HEK293T (cell line): ENCODE data around the gene CCDC148.

Experiments
- CTCF ChIA-PET: fragments of 350-600 bp; formaldehyde crosslinking; extraction: SDS; loops from one replicate; lab custom pipeline; 2021; ENCODE audit warnings: antibody characterized with exemption, inconsistent platforms; lab: Yijun Ruan, JAX
- POLR2A ChIA-PET: fragments of 350-600 bp; formaldehyde crosslinking; extraction: SDS; loops from one replicate; lab custom pipeline; 2020; ENCODE audit warnings: antibody characterized with exemption, inconsistent platforms; lab: Yijun Ruan, JAX
- DNase-seq: peaks from one replicate; pipeline ENCODE4 v3.0.0; 2012; ENCODE audit warnings: mixed read lengths; ENCODE audit errors: extremely low spot score
- ARNT ChIP-seq: fragments of 450-650 bp; IDR thresholded peaks from 2 replicates; pipeline ENCODE4 v1.6.1; 2017; ENCODE audit warnings: mild to moderate bottlenecking
- BHLHE40 ChIP-seq: fragments of 450-650 bp; IDR thresholded peaks from 2 replicates; pipeline ENCODE4 v1.6.1; 2016; ENCODE audit warnings: mild to moderate bottlenecking, moderate library complexity, borderline replicate concordance
- CTBP1 ChIP-seq: fragments of 450-650 bp; IDR thresholded peaks from 2 replicates; pipeline ENCODE4 v1.6.1; 2016; ENCODE audit warnings: borderline replicate concordance
- ELF4 ChIP-seq: fragments of 450-650 bp; IDR thresholded peaks from 2 replicates; pipeline ENCODE4 v1.6.1; 2017; ENCODE audit warnings: antibody characterized with exemption
- FOXA1 ChIP-seq: fragments of 450-650 bp; IDR thresholded peaks from 2 replicates; pipeline ENCODE4 v1.6.1; 2016; ENCODE audit warnings: mild to moderate bottlenecking
- FOXK2 ChIP-seq: fragments of 450-650 bp; IDR thresholded peaks from 2 replicates; pipeline ENCODE4 v1.6.1; 2016; ENCODE audit warnings: mild to moderate bottlenecking
- FOXM1 ChIP-seq: fragments of 450-650 bp; IDR thresholded peaks from 2 replicates; pipeline ENCODE4 v1.6.1; 2017; ENCODE audit warnings: mild to moderate bottlenecking, borderline replicate concordance
- HDGF ChIP-seq: fragments of 450-650 bp; IDR thresholded peaks from 2 replicates; pipeline ENCODE4 v1.6.1; 2017; ENCODE audit warnings: antibody characterized with exemption, borderline replicate concordance
- L3MBTL2 ChIP-seq: fragments of 450-650 bp; conservative IDR thresholded peaks from 2 replicates; pipeline ENCODE4 v1.6.1; 2016; ENCODE audit warnings: mild to moderate bottlenecking
- LEF1 ChIP-seq: fragments of 450-650 bp; IDR thresholded peaks from 2 replicates; pipeline ENCODE4 v1.6.1; 2017; ENCODE audit warnings: mild to moderate bottlenecking, borderline replicate concordance
- NFRKB ChIP-seq: fragments of 450-650 bp; IDR thresholded peaks from 2 replicates; pipeline ENCODE4 v1.6.1; 2016; ENCODE audit warnings: mild to moderate bottlenecking, moderate library complexity
- SP1 ChIP-seq: fragments of 450-650 bp; IDR thresholded peaks from 2 replicates; pipeline ENCODE4 v1.6.1; 2017
- SUZ12 ChIP-seq: fragments of 450-650 bp; IDR thresholded peaks from 2 replicates; pipeline ENCODE4 v1.6.1; 2016; ENCODE audit warnings: mild to moderate bottlenecking
- TARDBP ChIP-seq: fragments of 450-650 bp; IDR thresholded peaks from 2 replicates; pipeline ENCODE4 v1.6.1; 2016
- ZNF384 ChIP-seq: fragments of 450-650 bp; IDR thresholded peaks from 2 replicates; pipeline ENCODE4 v1.6.1; 2016
- TF ChIP-seq, protein P1 (sequence below): fragments of 450-650 bp; IDR thresholded peaks from 2 replicates; pipeline ENCODE4 v1.6.1; 2016

Gene CCDC148

GRCh38 chr2:158411748-158412147, 44.8 kb downstream of the CCDC148 start:
- ChIA-PET POLR2A (no interaction called here), CTCF (no interaction called here)
- TF ChIP-seq ZNF384, result no peak
- TF ChIP-seq FOXA1, result no peak
- TF ChIP-seq ELF4, result no peak
- no peak for TF ChIP-seq CTBP1
- no peak for TF ChIP-seq NFRKB
- no peak for TF ChIP-seq TARDBP
- no peak for TF ChIP-seq FOXM1
- TF ChIP-seq LEF1, result no peak
- TF ChIP-seq SUZ12, result no peak
- TF ChIP-seq BHLHE40, result no peak
- no peak for TF ChIP-seq ARNT
- TF ChIP-seq FOXK2, result no peak
- DNase-seq, result no peak

DNA sequence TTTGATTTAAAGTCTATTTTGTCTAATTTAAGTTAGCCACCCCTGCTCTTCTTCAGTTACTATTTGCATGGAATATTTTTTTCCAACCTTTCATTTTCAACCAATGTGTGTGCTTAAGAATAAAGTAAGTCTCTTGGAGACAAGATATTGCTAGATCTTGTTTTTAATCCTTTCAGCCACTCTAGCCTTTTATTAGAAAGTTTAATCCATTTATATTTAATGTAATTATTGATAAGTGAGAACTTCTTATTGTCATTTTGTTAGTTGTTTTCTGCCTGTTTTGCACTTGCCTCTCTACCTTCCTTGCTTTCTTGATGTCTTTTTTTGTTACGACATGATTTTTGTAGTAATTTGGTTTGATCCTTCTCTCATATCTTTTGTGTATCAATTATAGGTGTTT, 46.4 kb downstream of the CCDC148 start:
- CTCF ChIA-PET, result no interaction called here
- POLR2A ChIA-PET, result no interaction called here
- no peak for DNase-seq

DNA sequence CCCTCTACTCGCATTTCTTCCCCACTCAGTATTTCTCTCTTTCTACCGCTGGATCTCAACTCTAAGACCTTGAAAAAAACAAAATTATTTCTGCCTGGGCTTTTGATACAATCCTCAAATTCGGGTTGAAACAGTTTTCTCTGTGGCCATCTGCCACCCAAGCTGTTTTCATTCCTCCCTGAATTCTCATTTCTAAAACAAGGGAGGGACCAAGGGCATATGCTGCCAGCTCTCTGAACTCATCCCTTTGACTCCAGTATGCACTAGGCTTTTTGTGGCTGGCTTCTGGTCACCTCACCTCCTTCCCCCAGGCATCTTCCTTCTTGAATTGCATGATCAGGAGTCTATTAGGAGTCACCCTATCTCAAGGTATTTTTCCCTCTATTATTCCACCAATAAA, 49.5 kb downstream of the CCDC148 start:
- CTCF ChIA-PET, result no interaction called here
- POLR2A ChIA-PET, result no interaction called here
- no peak for DNase-seq
- TF ChIP-seq FOXK2 (no peak), ZNF384 (no peak), SUZ12 (no peak), FOXM1 (no peak), SP1 (no peak), TARDBP (no peak)
- TF ChIP-seq, protein P1, sequence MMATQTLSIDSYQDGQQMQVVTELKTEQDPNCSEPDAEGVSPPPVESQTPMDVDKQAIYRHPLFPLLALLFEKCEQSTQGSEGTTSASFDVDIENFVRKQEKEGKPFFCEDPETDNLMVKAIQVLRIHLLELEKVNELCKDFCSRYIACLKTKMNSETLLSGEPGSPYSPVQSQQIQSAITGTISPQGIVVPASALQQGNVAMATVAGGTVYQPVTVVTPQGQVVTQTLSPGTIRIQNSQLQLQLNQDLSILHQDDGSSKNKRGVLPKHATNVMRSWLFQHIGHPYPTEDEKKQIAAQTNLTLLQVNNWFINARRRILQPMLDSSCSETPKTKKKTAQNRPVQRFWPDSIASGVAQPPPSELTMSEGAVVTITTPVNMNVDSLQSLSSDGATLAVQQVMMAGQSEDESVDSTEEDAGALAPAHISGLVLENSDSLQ, result no peak

More for the DNA sequence above, 46.4 kb downstream of the CCDC148 start:
- TF ChIP-seq ARNT (no peak), BHLHE40 (no peak), FOXM1 (no peak), SP1 (no peak), NFRKB (no peak), FOXA1 (no peak), HDGF (no peak), LEF1 (no peak), CTBP1 (no peak), FOXK2 (no peak), SUZ12 (no peak)
- TF ChIP-seq, protein P1, result no peak

DNA sequence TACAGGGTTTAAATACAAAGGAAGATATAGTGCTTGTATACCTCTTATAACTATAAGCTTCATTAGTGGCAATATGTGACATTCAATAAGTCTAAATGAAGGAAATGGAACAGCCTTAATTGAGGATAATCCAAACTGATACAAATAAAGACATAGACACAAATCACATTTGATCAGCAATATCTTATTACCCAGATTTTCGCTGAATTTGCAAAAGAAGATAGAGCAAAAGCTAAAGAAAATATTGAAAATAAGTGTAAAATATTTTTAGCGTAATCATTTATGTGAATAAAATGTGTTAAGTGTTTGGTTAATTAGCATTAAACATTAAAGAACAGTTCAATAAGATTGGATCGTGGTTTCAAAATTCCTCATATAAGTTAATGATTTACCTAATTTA, 51.2 kb downstream of the CCDC148 start:
- CTCF ChIA-PET, result no interaction called here
- POLR2A ChIA-PET, result no interaction called here
- TF ChIP-seq FOXM1 (no peak), SP1 (no peak), L3MBTL2 (no peak), BHLHE40 (no peak), FOXK2 (no peak), SUZ12 (no peak)
- no peak for DNase-seq

- CTCF ChIA-PET, result no interaction called here
- POLR2A ChIA-PET, result no interaction called here
- TF ChIP-seq SUZ12 (no peak), L3MBTL2 (no peak), LEF1 (no peak), ARNT (no peak), HDGF (no peak), FOXM1 (no peak)
- no peak for DNase-seq
These were observed 53.3 kb downstream of the CCDC148 start for GRCh38 chr2:158403237-158403636.

DNA sequence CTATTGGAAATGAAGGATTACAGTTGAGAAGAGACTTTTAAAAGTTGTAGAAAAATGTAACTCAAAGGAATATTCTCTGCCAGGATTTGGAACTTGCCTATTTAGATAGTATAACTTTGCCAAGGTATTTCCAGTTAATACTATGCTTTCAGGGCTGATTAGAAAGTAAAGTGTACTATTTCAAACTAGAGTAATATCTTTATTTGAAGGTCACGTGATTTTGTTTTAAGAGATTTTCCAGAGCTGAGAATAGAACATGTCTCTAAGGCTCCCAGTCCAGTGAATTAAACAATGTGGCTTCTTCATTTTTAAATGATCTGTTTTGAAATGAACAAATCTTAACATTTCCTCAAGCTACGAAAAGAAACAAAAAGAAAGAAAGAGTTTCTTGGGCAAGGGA, 53.9 kb downstream of the CCDC148 start:
- POLR2A ChIA-PET, result no interaction called here
- CTCF ChIA-PET, result no interaction called here
- no peak for DNase-seq
- no peak for TF ChIP-seq NFRKB
- TF ChIP-seq SP1, result no peak
- no peak for TF ChIP-seq FOXA1
- no peak for TF ChIP-seq HDGF
- TF ChIP-seq, protein P1, result no peak
- no peak for TF ChIP-seq L3MBTL2
- TF ChIP-seq SUZ12, result no peak
- TF ChIP-seq ZNF384, result no peak
- TF ChIP-seq CTBP1, result no peak
- no peak for TF ChIP-seq ARNT
- no peak for TF ChIP-seq FOXK2
- TF ChIP-seq BHLHE40, result no peak
- no peak for TF ChIP-seq LEF1
- TF ChIP-seq FOXM1, result no peak
- TF ChIP-seq TARDBP, result no peak
- TF ChIP-seq ELF4, result no peak

GRCh38 chr2:158395166-158395565, 61.4 kb downstream of the CCDC148 start:
- DNase-seq, result no peak

More at GRCh38 chr2:158395166-158395565, 61.4 kb downstream of the CCDC148 start:
- TF ChIP-seq TARDBP, result no peak
- no peak for TF ChIP-seq ELF4
- TF ChIP-seq LEF1, result no peak
- TF ChIP-seq SP1, result no peak
- no peak for TF ChIP-seq CTBP1
- TF ChIP-seq ZNF384, result no peak
- TF ChIP-seq FOXK2, result no peak
- TF ChIP-seq, protein P1, result no peak
- TF ChIP-seq L3MBTL2, result no peak
- TF ChIP-seq NFRKB, result no peak
- TF ChIP-seq HDGF, result no peak
- no peak for TF ChIP-seq ARNT
- no peak for TF ChIP-seq BHLHE40
- ChIA-PET POLR2A (no interaction called here), CTCF (no interaction called here)
